HEK293T (cell line): ENCODE results near the gene FXYD7.

Experiments
- CTCF ChIA-PET: fragments of 350-600 bp; formaldehyde crosslinking; extraction: SDS; loops from one replicate; lab custom pipeline; 2021; ENCODE audit warnings: antibody characterized with exemption, inconsistent platforms; lab: Yijun Ruan, JAX
- POLR2A ChIA-PET: fragments of 350-600 bp; formaldehyde crosslinking; extraction: SDS; loops from one replicate; lab custom pipeline; 2020; ENCODE audit warnings: antibody characterized with exemption, inconsistent platforms; lab: Yijun Ruan, JAX
- DNase-seq: peaks from one replicate; pipeline ENCODE4 v3.0.0; 2012; ENCODE audit warnings: mixed read lengths; ENCODE audit errors: extremely low spot score
- ARNT ChIP-seq: fragments of 450-650 bp; IDR thresholded peaks from 2 replicates; pipeline ENCODE4 v1.6.1; 2017; ENCODE audit warnings: mild to moderate bottlenecking
- BHLHE40 ChIP-seq: fragments of 450-650 bp; IDR thresholded peaks from 2 replicates; pipeline ENCODE4 v1.6.1; 2016; ENCODE audit warnings: mild to moderate bottlenecking, moderate library complexity, borderline replicate concordance
- CTBP1 ChIP-seq: fragments of 450-650 bp; IDR thresholded peaks from 2 replicates; pipeline ENCODE4 v1.6.1; 2016; ENCODE audit warnings: borderline replicate concordance
- ELF4 ChIP-seq: fragments of 450-650 bp; IDR thresholded peaks from 2 replicates; pipeline ENCODE4 v1.6.1; 2017; ENCODE audit warnings: antibody characterized with exemption
- FOXA1 ChIP-seq: fragments of 450-650 bp; IDR thresholded peaks from 2 replicates; pipeline ENCODE4 v1.6.1; 2016; ENCODE audit warnings: mild to moderate bottlenecking
- FOXK2 ChIP-seq: fragments of 450-650 bp; IDR thresholded peaks from 2 replicates; pipeline ENCODE4 v1.6.1; 2016; ENCODE audit warnings: mild to moderate bottlenecking
- FOXM1 ChIP-seq: fragments of 450-650 bp; IDR thresholded peaks from 2 replicates; pipeline ENCODE4 v1.6.1; 2017; ENCODE audit warnings: mild to moderate bottlenecking, borderline replicate concordance
- HDGF ChIP-seq: fragments of 450-650 bp; IDR thresholded peaks from 2 replicates; pipeline ENCODE4 v1.6.1; 2017; ENCODE audit warnings: antibody characterized with exemption, borderline replicate concordance
- L3MBTL2 ChIP-seq: fragments of 450-650 bp; conservative IDR thresholded peaks from 2 replicates; pipeline ENCODE4 v1.6.1; 2016; ENCODE audit warnings: mild to moderate bottlenecking
- LEF1 ChIP-seq: fragments of 450-650 bp; IDR thresholded peaks from 2 replicates; pipeline ENCODE4 v1.6.1; 2017; ENCODE audit warnings: mild to moderate bottlenecking, borderline replicate concordance
- NFRKB ChIP-seq: fragments of 450-650 bp; IDR thresholded peaks from 2 replicates; pipeline ENCODE4 v1.6.1; 2016; ENCODE audit warnings: mild to moderate bottlenecking, moderate library complexity
- SP1 ChIP-seq: fragments of 450-650 bp; IDR thresholded peaks from 2 replicates; pipeline ENCODE4 v1.6.1; 2017
- SUZ12 ChIP-seq: fragments of 450-650 bp; IDR thresholded peaks from 2 replicates; pipeline ENCODE4 v1.6.1; 2016; ENCODE audit warnings: mild to moderate bottlenecking
- TARDBP ChIP-seq: fragments of 450-650 bp; IDR thresholded peaks from 2 replicates; pipeline ENCODE4 v1.6.1; 2016
- ZNF384 ChIP-seq: fragments of 450-650 bp; IDR thresholded peaks from 2 replicates; pipeline ENCODE4 v1.6.1; 2016
- TF ChIP-seq, protein P1 (sequence below): fragments of 450-650 bp; IDR thresholded peaks from 2 replicates; pipeline ENCODE4 v1.6.1; 2016

Gene FXYD7

DNA sequence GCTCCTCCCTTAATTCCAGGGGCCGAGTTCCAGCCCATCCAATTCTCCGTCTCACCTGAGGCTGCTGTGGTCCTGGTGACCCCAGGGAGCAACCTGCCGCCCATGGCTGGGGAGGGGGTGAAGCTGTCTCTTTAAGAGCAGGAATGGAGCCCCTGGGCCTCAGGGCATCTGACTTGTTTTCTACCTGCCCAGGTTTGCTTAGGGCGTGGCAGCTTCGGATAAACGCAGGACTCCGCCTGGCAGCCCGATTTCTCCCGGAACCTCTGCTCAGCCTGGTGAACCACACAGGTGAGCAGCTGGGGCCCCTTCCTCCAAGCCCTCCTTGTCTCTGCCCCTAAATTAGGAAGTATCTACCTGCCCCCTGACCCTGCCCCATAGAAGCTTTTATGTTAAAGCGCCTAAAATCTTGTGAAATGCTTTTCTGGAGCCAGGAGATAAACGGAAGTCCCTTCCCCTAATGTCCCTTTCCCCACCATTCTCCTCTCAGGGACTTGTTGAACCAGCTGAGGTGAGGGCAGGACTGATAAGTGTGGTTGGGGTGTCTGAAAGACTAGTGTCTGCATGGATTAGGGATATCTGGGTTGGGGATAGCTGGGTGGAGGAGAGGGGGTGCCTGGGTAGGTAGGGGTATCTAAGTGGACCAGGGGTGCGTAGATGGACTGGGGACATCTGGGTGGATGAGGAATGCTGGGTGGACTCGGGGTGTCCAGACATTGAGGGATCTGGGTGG is 26.8 kb upstream of the FXYD7 start:
- ChIA-PET CTCF (no interaction called here), POLR2A (interaction anchor here (0.9 kb wide), 1 partner anchor 8 kb away, joined by 4 read pairs; no protein-coding TSS in a partner anchor)
- DNase-seq, result no peak
- no peak for TF ChIP-seq FOXA1
- no peak for TF ChIP-seq L3MBTL2
- no peak for TF ChIP-seq ARNT
- no peak for TF ChIP-seq CTBP1
- no peak for TF ChIP-seq FOXM1
- no peak for TF ChIP-seq BHLHE40
- TF ChIP-seq ELF4, result no peak
- no peak for TF ChIP-seq SP1
- no peak for TF ChIP-seq FOXK2

DNA sequence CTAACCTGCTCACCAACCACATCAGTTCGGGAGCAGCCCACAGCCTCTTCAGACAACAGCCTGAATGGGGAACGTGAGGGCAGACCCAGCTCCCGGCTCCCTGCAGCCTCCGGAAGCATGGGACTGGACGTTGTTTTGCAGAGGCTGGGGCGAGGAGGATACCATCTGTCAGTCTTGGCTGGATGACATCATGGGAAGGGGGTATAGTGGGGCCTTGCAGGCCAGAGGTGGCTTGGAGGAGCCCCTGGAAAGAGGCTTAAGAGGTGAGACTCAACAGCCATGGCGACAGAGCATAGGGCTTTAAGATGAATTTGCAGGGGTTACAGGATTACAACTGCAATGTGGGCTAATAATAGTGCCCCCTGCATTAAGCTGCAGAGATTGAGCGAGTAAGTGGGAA is 25.9 kb upstream of the FXYD7 start:
- POLR2A ChIA-PET, result no interaction called here
- DNase-seq, result no peak
- CTCF ChIA-PET, result interaction anchor here (0.6 kb wide), 1 partner anchor 1954 kb away, joined by 3 read pairs; no protein-coding TSS in a partner anchor
- TF ChIP-seq SP1, result no peak
- TF ChIP-seq CTBP1, result no peak
- no peak for TF ChIP-seq BHLHE40
- TF ChIP-seq LEF1, result no peak
- TF ChIP-seq FOXM1, result no peak
- no peak for TF ChIP-seq FOXK2
- TF ChIP-seq ARNT, result no peak
- TF ChIP-seq, protein P1, sequence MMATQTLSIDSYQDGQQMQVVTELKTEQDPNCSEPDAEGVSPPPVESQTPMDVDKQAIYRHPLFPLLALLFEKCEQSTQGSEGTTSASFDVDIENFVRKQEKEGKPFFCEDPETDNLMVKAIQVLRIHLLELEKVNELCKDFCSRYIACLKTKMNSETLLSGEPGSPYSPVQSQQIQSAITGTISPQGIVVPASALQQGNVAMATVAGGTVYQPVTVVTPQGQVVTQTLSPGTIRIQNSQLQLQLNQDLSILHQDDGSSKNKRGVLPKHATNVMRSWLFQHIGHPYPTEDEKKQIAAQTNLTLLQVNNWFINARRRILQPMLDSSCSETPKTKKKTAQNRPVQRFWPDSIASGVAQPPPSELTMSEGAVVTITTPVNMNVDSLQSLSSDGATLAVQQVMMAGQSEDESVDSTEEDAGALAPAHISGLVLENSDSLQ, result no peak
- TF ChIP-seq NFRKB, result no peak
- no peak for TF ChIP-seq FOXA1
- no peak for TF ChIP-seq L3MBTL2
- TF ChIP-seq SUZ12, result no peak
- TF ChIP-seq TARDBP, result no peak

DNA sequence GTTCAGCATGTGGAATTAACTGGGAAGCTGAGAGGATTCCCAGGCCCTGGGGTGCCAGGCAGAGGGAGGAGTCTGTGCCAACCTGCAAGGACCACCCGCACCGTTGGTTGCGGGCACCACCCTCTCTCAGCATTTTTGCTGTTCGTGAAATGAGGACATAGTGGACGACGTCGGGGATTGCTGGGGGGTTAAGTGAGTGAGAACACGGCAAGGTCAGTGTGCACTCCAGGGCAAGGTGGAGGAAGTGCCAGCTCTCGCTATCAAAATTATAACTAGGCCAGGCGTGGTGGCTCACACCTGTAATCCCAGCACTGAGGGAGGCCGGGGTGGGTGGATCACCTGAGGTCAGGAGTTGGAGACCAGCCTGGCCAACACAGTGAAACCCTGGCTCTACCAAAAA is 25.3 kb upstream of the FXYD7 start:
- ChIA-PET CTCF (interaction anchor here (0.6 kb wide), 1 partner anchor 1954 kb away, joined by 3 read pairs; no protein-coding TSS in a partner anchor), POLR2A (no interaction called here)
- DNase-seq, result no peak
- TF ChIP-seq SP1 (no peak), ELF4 (no peak), ZNF384 (no peak), FOXK2 (no peak), TARDBP (no peak), CTBP1 (no peak), L3MBTL2 (no peak)
- TF ChIP-seq, protein P1, result no peak

DNA sequence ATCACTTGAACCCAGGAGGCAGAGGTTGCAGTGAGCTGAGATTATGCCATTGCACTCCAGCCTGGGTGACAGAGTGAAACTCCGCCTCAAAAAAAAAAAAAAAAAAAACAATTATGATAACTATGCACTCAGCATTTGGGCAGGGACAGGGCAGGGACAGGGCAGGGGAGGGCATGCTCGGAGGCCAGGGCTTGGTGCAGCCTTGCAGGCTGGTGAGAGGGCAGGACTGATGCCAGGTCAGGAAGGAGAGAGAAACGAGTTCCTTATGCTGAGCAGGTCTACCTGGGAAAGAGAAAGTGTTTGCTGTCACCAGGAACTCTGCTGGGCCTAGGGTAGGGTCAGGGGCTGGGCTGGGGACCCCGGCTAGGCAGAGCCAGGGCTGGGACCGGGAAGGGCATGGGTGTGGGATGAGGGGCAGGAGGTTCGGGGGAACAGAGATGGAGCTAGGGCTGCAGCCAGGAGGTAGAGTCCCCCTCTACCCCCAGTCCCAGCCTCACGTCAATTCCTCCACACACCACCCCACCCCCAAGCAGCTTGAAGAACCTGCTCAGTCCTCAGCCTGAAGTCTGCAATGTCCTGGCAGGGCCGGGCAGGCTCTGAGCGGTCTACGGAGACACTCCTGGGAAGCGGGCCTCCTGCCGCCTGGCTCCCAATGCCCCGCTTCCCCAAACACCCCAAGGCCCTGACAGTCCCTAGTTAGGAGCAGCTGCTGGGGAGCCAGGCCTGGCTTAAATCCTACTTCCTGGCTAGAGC is 24.6 kb upstream of the FXYD7 start:
- ChIA-PET POLR2A (no interaction called here), CTCF (no interaction called here)
- no peak for DNase-seq
- TF ChIP-seq SP1 (no peak), ZNF384 (no peak), FOXK2 (no peak), SUZ12 (no peak), FOXM1 (no peak), CTBP1 (no peak), FOXA1 (no peak), NFRKB (no peak), HDGF (no peak), ARNT (no peak)
- TF ChIP-seq, protein P1, result no peak

DNA sequence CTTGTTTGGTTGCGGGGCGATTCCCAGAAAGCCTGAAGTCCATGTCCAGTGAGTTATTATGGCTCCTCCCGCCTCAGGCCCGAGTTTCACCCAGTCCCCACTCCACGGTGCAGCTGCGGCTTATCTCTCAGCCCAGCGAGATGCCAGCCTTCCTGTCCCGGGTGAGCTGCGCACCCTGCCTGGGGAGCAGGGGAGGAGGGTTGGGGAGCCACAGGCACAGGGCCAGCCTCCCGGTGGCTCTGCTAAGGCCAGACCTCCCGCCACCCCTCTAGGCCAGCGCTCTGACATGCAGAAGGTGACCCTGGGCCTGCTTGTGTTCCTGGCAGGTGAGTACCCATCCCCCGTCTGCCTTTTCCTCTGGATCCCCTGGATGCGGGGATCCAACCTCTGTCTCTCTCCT is 24.0 kb upstream of the FXYD7 start:
- CTCF ChIA-PET, result no interaction called here
- no peak for DNase-seq
- TF ChIP-seq L3MBTL2, result no peak
- no peak for TF ChIP-seq ELF4
- TF ChIP-seq HDGF, result no peak
- TF ChIP-seq FOXM1, result no peak
- no peak for TF ChIP-seq SUZ12
- no peak for TF ChIP-seq BHLHE40
- no peak for TF ChIP-seq CTBP1
- no peak for TF ChIP-seq SP1
- no peak for TF ChIP-seq ARNT
- TF ChIP-seq ZNF384, result no peak
- TF ChIP-seq FOXA1, result no peak
- no peak for TF ChIP-seq LEF1
- TF ChIP-seq, protein P1, result no peak
- TF ChIP-seq NFRKB, result no peak
- no peak for TF ChIP-seq FOXK2
- POLR2A ChIA-PET, result no interaction called here
